AG08396 (cell line): Measurements from ENCODE around the gene SH3BP1.

ENCODE experiments used
- DNase-seq: peaks from one replicate; pipeline ENCODE4 v3.0.0; 2012; ENCODE audit warnings: low spot score, mixed read lengths

SH3BP1 gene

DNA sequence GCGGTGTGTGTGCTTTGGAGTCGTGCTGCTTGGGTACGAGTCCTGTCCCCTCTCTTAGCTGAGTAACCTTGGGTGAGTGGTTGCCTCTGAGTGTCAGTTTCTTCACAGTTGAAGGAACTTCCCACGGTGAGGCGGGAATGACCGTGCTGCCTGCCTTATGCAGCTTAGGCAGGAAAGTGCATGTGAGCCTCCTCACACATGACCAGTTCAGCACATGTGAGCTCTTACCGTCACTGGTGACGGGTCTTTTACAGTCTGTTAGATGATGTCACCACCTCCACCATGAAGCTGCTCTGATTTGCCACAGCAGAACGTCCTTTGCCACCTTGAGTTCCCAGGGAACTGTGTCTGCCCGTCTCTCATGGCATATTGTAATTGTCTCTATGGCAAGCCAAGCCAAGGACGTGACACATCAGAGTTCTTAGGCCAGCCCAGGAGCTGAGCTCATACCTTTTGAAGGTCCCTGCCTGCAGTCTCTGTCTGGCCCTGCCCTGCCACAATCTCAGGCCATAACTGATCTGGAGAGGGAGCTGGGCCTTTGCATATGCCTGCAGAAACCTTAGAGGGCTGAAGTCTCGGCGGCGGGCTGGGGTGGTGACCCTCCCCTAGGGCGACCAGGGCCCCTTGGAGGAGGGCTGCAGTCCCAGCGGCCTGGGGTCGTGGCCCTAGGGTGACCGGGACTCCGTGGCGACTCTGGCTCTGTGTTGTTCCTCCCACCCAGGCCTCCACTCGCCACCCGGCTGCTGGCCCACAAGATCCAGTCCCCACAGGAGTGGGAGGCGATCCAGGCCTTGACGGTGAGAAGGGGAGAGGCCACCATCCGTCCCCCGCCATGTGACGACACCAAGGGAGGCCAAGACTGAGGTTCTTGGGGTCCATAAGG lies 23.0 kb upstream of the SH3BP1 start:
- DNase-seq = no peak

DNA sequence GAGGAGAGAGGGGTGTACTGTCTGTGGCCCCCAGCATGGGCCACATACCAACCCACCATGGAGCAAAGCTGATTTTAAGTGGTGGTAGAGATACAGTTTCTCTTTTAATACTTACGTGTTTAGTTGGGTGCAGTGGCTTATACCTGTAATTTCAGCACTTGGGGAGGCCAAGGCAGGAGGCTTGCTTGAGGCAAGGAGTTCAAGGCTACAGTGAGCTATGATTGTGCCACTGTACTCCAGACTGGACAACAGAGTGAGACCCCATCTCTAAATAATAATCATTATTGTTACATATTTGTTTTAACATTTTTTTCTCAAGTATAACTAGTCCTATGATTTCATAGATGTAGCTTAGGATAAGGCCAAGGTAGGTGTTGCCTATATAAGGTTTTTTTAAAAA lies 22.0 kb upstream of the SH3BP1 start:
- no peak for DNase-seq

DNA sequence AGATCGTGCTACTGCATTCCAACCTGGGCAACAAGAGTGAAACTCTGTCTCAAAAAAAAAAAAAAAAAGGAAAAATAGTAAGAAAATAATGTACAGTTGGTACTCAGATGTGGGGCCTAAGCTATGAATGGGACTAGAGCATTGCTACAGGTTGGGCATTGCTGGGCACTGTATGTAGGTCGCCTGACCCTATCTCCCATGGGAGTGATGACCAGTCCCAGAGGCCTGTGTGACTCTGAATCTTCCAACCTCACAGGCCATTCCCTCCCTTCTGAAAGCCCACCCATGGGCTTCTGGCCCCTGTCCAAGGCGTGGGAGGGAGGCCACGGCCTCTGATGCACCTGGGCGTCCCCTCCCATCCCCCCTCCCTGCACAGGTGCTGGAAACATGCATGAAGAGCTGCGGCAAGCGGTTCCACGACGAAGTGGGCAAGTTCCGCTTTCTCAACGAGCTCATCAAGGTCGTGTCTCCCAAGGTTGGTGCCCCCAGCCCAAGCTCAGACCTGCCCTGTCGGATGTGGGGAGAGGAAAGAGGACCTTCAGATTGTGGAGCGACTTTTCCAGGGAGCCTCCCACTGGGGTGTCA lies 21.3 kb upstream of the SH3BP1 start:
- DNase-seq = no peak

DNA sequence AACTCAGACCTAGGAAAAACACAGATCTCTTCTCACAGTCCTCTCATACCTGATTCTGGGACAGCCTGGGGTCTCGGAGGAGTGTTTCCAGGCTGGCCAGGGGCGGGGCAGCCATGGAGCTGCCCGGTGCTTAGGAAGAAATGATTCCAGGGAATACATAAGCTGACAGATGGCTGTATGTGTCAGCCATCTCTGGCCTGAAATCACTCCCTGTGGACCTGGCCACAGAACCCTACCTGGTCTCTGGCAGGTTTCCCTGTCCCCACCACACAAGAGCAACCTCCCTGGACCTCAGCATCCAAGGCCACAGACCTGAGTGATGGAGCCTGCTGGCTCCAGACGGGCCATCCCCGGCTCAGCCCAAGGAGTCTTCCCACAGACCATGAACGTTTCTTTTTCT lies 20.8 kb upstream of the SH3BP1 start:
- DNase-seq = no peak

DNA sequence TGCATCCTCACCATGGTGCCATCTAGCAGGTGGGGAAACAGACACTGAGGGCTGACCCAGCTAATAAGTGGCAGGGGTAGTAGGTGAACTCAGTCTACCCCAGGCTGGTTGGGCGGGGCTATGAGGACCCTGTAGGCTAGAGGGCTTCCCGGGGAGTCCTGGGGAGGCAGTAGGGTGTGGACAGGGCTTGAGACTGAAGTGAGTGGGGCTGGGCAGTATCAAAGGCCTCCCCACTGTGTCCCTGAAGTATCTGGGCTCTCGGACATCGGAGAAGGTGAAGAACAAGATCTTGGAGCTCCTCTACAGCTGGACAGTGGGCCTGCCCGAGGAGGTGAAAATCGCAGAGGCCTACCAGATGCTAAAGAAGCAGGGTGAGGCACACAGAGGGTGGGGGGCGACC lies 19.5 kb upstream of the SH3BP1 start:
- no peak for DNase-seq

DNA sequence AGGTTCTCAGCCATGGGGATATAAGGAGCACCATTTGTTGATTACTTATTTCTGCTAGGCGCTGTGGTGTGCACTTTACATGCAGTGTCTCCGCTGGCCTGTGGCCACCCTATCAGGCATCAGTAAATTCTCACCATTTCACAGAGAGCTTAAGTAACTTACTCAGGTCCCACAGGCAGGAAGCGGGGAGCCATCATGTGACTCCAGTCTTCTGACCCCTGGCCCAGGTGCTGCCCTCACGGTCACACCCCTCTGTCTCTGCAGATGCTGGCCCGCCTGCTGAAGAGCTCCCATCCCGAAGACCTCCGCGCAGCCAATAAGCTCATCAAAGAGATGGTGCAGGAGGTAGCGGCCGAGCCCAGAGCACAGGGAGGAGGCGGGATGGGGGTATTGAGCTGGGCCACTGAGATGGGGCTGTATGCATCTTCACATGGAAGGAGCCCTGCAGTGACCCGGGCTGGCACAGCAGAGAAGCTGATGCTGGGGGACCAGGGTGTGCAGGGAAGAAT lies 18.1 kb upstream of the SH3BP1 start:
- no peak for DNase-seq

DNA sequence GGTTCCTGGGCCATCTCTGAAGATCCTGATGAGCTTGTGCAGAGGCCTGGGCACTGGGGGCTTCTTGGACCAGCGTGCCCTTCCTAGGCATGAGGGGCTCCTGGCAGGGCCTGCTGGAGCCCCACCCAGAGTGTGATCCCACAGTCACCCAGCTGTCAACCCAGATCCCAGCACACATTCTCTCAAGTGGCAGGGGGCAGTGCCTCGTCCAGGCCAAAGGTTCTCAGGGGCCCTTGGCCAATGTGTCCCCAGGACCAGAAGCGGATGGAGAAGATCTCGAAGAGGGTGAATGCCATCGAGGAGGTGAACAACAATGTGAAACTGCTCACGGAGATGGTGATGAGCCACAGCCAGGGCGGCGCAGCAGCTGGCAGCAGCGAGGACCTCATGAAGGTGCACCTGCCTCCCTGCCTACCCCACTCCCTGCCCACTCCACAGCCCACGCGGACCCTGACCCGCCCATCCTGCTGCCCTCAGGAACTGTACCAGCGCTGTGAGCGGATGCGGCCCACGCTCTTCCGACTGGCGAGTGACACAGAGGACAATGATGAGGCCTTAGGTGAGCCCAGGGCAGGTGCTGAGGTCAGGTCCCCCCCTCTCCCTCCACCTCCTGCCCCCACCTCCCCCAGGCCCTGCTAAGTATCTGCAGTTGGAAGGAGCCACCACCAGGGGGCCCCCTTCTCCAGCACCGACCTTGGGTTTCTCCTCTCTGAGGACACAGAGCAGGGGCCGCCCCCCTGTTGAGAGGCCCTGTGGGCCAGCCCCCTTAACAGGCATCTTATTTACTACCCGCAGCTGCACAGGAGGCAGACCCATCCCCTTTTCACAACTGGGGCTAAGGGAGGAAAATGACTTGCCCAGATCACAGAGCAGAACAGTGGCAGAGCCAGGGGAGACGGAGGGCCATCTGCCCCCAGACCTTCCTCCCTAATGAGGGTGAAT lies 16.1 kb upstream of the SH3BP1 start:
- DNase-seq = peak; percentile 82

DNA sequence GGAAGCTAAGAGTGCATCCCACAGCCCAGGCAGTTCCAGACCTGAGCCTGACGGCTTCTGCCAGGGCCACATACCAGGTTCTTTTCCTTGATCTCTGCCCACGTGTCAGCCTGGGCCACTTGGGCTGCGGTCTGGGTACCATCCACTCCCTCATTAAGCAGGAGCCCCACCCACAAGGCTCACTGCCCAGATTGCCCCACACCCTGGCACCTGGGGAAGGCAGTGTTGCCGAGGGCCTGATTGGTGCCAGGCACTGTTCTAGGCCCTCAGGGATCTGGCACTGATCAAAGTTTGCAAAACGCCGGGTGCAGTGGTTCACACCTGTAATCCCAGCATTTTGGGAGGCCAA lies 15.5 kb upstream of the SH3BP1 start:
- DNase-seq = no peak

DNA sequence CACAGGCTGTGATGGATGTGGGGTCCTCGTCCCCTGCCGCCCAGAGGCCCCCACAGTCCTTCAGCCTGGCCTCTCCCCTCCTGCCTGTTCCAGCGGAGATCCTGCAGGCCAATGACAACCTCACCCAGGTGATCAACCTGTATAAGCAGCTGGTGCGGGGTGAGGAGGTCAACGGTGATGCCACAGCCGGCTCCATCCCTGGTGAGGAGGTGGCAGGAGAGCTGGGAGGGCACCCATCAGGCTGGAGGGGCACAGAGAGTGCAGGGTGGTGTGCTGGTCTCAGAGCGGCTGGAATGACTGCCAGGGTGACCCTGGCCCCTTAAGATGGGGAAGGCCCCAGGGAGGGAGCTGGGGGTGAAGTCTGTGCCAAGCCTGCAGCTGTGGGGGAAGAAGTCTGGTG lies 14.6 kb upstream of the SH3BP1 start:
- DNase-seq = no peak

DNA sequence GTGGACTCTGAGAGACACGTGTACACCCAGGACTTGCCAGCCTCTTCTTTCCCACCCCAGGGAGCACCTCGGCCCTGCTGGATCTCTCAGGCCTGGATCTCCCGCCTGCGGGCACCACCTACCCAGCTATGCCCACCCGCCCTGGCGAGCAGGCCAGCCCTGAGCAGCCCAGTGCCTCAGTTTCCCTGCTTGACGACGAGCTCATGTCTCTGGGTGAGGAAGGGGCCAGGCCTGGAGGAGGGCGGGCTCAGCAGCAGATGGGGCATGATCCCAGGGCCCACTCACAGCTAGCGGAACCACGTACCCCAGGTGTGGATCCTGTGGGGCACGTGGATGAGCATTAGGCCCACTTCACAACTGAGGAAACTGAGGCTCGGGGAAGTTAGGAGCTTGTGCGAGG lies 13.7 kb upstream of the SH3BP1 start:
- no peak for DNase-seq

DNA sequence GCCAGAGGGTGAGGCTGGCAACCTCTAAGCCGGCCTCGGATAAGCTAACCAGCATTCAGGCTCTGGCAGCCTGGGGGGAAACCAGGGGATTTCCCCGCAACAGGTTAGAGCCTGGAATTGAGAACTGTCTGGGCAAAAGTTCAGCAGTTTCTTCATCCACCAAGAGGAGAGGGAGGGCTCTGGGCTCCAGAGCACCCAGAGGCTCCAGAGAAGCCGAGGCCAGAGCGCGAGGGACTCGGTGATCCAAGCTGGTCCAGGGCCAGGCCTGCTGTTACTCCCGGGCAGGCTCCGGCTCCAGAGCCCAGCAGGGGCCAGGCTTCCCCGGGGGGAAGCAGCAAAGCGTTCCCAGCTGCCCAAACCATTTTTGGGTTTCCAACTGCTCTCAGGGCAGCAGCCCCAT lies 13.3 kb upstream of the SH3BP1 start:
- DNase-seq = no peak

DNA sequence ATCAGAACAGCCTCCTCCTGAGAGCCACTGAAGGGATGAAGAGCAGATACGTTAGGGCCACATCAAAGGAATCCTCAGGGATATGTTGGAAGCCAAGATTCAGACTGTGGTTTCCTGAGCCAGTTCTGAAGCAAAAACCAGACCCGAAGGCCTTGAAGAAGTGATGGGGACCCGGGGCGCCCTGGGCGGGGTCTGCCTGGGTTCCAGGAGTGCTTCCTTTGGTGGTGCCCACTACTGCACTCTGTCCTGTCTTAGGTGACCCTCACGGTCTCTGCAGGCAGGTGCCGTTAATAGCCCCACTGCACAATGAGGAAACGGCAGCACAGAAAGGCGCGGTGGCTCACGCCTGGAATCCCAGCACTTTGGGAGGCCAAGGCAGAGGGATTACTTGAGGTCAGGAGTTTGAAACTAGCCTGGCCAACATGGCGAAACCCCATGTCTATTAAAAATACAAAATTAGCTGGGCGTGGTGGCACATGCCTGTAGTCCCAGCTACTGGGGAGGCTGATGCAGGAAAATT lies 12.9 kb upstream of the SH3BP1 start:
- no peak for DNase-seq

DNA sequence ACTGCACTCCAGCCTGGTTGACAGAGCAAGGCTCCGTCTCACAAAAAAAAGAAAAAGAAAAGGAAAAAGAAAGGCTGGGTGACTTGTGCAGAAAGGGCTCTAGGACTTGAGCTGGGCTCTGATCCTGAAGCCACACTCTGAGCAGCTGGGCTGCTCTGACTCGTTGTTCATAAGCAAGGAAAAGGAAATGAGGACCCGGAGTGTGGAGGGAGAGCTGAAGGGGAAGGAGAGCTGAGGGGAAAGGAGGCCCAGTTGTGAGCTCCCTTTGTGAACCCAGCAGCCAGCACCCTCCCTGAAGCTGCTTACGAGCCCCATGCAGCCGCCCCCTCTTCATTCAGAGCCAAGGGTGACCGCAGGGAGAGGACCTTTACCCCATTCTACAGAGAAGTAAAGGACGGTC lies 12.3 kb upstream of the SH3BP1 start:
- no peak for DNase-seq

DNA sequence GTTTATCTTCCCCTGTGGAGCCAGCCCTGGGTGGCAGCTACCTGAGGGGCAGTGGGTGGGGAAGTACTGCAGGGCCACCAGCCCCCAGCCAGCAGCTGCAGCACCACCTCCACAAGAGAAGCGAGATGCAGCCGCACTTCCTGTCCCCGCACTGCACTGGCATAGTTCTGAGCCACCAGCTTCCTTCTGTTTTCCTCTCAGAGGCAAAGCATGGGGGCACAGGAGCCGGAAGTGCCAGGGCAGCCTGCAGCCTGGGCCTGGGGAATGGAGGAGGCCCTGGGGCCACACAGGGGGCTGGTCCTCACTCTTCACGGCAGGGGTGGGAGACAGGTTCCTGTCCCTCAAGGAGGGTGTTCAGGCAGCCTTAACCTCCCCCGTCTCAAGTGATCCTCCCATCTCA lies 11.9 kb upstream of the SH3BP1 start:
- DNase-seq = no peak

DNA sequence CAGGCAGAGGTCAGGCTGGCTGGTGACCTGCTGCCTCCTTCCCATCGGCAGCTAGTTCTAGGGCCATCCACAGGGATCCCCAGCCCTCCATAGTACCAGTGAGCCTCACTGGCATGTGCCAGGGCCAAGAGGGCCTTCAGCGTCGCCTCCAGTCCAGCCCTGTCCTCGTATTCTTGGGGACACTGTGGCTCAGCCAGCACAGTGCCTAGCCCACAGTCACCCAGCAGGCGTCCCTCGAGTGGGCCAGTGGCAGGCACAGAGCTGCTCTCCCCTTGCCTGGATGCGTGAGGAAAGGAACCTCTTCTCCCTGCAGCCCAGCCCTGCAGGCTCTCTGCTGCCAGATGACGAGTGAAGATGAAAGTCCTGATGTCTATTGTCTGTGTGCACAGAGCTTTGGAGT lies 10.6 kb upstream of the SH3BP1 start:
- no peak for DNase-seq

DNA sequence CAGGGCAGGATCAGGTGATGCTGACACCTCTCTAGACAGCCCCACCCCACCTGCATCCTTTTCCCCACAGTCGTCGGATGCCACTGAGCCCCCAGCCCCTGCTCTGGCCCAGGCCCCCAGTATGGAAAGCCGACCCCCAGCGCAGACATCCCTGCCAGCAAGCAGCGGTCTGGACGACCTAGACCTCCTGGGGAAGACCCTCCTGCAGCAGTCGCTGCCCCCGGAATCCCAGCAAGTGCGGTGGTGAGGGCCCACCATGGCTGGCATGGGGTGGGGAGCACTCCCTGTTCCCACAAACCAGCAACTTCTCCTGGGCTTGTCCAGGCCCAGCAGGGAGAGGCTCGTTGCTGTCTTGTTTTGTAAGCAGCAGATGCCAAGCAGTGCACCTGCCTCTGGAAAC lies 9.5 kb upstream of the SH3BP1 start:
- no peak for DNase-seq

DNA sequence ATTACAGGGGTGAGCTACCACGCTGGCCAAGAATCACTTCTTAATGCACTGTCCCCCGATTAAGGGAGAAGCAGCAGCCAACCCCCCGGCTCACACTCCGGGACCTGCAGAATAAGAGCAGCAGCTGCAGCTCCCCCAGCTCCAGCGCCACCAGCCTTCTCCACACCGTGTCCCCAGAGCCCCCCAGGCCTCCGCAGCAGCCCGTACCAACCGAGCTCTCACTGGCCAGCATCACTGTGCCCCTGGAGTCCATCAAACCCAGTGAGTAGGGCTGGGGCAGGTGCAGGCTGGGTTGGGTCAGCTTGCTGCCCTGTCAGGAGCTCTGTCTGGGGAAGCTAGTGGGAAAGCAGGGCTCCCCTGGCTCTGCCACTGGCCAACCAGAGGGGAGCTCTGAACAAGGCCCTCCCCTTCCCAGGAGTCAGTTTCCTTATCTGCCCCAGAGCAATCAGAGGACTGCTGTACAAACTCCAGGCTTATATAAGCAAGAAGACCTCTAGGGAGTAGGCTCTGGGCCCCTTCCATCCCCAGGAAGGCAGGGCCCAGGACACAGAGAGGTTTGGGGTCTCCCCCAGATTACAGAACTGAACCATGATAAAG lies 8.5 kb upstream of the SH3BP1 start:
- no peak for DNase-seq

DNA sequence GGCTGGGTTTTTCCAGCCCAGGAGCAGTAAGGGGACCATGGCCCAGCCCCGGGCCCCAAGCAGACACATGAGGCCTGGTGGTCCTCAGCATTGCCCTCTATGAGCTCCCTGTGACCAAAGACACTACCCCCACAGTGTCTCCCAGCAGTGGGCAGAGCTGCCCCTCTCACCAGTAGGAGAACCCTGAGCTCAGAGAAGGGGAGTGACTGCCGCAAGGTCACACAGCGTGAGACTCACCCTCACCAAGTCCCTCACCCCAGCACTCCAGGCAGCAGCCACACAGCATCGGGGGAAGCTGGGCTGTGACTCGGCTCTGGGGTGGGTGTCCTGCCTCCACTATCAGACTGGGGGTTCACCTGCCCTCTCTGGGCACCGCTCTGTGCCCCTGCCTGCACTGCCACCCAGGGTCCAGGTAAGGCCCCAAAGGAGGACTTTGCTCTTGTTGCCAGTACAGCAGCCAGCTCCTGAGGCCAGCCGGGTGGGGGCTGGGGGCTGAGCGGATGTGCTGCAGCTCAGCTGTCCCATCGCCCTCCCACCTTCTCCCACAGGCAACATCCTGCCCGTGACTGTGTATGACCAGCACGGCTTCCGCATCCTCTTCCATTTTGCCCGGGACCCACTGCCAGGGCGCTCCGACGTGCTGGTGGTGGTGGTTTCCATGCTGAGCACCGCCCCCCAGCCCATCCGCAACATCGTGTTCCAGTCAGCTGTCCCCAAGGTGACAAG lies 7.9 kb upstream of the SH3BP1 start:
- DNase-seq = no peak

DNA sequence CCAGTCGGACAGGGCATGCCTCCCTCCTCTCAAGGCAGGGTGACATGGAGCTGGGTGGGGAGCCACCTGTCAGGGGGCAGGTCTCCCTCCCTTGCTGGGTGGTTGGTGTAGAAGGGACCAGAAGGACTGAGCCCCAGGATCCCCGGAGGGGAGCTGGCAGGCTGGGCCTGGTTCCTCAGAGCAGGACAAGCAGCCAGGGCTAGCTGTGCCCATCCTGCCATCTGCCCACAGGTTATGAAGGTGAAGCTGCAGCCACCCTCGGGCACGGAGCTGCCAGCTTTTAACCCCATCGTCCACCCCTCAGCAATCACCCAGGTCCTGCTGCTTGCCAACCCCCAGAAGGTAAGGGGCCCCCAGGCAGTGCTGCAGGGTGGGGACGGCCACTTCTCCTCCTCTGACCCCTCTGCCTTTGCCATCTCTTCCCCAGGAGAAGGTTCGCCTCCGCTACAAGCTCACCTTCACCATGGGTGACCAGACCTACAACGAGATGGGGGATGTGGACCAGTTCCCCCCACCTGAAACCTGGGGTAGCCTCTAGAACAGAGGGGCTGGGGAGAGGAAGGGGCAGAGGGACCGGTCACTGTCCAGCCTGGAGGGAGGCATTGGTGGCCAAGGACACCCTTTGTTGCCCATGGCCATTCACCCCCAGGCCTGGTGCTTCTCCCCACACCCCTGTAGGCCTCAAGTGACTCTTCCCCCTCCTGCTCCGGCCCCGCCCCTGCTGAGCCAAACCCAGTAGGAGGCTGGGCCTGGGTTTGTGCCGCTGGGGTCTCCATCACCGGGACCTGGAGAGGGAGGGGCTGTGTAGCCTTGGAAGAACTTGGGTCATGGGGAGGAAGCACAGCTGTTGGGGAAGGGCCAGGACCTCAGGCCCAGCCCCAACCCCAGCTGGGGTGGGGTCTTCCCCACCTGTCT lies 7.0 kb upstream of the SH3BP1 start:
- DNase-seq = no peak

DNA sequence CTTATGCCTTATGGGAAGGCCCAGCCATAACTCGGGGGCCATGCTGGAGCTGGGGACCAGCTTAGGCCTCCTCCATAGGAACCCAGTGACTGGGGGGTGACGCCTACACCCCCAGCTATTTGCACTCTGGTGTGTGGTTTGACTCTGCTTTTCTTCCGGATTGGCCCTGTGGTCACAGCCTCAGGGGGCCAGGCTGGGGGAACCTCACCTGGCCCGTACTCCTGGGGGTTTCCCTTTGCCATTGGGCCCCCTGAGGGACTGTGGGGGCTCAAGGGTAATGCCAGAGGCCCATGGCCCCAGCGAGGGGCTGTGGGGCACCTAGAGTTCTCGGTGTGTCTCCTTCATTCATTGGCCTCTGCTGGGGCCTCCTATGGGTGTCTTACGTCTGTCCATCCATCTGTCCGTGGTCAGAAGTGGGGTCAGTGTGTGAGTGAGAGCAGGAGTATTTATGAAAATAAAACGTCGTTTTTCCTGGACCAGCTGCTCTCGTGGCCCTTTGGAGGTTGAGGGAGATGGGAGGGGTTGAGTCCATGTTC lies 6.3 kb upstream of the SH3BP1 start:
- no peak for DNase-seq
